Measurements from ENCODE around the gene ZRSR2.
"Not testable (repeated sequence)": the region's sequence is repeated elsewhere in the genome, so short reads cannot be mapped to it uniquely, and the experiment has no call there.

ZRSR2 gene, protein sequence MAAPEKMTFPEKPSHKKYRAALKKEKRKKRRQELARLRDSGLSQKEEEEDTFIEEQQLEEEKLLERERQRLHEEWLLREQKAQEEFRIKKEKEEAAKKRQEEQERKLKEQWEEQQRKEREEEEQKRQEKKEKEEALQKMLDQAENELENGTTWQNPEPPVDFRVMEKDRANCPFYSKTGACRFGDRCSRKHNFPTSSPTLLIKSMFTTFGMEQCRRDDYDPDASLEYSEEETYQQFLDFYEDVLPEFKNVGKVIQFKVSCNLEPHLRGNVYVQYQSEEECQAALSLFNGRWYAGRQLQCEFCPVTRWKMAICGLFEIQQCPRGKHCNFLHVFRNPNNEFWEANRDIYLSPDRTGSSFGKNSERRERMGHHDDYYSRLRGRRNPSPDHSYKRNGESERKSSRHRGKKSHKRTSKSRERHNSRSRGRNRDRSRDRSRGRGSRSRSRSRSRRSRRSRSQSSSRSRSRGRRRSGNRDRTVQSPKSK

DNA sequence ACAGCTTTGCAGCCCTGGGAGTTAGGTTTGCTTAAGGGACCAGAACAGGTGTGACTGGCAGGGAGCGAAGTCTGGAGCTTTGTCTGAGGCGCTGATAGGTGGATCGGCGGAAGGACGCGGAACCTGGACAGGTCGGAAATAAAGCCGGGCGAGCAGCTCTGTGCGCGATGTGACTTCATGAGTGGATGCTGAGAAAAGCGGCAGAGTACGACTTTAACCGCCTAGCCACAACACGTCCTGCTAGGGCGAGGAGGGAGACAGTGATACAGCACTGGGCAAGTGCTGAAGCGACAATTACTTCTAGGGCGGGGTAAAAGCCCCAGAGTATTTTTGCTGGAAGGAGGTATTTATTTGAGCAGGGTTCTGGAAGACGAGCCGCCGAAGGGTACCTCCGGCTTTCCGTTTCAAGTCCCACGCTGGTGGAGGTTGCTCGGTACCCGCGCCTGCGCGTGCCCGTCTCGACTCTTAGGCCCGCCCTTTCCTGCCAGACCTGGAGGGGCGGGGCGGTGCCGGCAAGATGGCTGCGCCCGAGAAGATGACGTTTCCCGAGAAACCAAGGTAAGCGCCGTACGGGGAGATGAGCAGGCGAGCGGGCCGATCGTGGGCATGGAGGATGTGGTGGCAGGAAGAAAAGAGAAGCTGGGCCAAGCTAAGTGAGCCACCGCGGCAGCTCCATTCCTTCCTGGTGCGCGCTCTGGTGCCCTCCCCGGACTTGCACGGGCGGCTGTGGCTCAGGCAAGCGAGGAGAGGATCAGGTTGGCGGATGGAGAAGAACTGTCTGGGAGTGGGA, at the start of gene ZRSR2:
Gene ZRSR2 (plus strand): TSS at position 506 of the 790 bp plus-strand sequence. CDS start 12 bp downstream, at position 518.
- peak; percentile 92 for DNase-seq

GRCh38 chrX:15744181-15744867, 46.0 kb upstream of the ZRSR2 start:
- peak; percentile 69 for DNase-seq

GRCh38 chrX:15745179-15745578, 45.1 kb upstream of the ZRSR2 start:
- DNase-seq, result peak; percentile 58

GRCh38 chrX:15746651-15747050, 43.6 kb upstream of the ZRSR2 start:
- not testable (repeated sequence) for DNase-seq

DNA sequence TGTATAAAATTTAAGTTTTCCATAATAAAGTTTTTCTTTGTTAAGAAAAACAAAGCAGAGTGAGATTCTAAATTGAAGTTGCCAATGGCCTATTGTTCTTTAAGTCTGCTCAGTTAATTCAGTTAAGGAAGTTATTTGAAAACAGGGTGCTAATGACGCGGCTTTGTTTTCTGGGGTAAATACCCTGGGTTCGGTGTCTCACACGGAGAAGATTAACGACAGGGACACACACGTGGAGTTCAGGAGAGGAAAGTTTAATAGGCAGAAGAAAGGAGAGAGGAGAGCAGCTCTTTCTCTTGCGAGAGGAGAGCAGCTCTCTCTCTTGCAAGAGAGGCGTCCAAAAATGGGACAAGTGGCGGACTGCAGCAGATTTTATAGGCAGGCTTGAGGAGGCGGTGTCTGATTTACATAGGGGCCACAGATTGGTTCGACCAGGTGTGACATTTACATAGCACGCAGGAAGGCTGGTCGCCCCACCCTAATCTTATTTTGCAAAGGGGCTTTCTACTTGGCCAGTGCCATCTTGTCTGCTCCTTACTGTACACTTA, 42.6 kb upstream of the ZRSR2 start:
- no peak for DNase-seq

DNA sequence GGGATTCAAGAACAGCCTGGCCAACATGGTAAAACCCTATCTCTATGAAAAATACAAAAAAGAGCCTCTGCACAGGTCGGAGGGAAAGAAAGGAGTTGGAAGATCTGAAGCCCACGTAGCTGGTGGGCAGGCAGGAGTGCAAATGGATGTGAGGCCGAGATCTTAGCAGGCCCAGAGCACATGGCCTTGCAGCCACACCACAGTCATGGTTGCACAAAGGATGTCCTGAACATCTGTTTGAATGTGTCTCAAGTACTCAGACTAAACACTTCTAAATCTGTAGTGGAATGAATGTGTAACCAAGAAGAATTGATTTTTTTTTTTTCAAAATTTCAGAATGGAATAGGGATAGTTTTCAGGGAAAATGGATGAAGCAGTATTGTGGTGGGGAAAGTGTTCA, 41.4 kb upstream of the ZRSR2 start:
- DNase-seq, result no peak

GRCh38 chrX:15749642-15750610, 40.4 kb upstream of the ZRSR2 start:
- DNase-seq, result peak; percentile 78

DNA sequence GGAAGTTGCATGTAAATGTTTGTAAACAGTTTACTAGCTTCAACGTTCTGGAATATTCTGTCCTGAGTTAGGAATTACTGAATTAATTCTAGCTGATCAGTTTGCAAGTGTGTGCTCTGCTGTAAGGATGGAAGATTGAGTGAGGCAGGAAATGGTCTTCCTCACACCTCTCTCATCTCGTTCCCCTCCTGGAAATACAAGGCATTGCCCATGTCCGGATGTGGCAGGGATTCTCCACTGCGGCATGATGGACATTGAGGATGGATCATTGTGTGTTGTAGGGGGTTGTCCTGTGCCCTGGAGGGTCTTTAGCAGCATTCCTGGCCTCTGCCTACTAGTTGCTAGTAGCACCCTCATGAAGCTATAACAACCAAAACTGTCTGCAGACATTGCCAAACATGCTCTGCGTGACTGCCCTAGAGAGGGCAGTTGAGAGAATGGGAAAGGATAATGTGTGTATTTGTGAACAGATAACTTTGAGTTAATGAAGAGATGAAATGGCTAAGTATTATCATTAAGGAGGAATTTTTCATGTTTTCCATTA, 39.6 kb upstream of the ZRSR2 start:
- no peak for DNase-seq

GRCh38 chrX:15751155-15751819, 39.0 kb upstream of the ZRSR2 start:
- DNase-seq, result peak; percentile 81

GRCh38 chrX:15755091-15755490, 35.2 kb upstream of the ZRSR2 start:
- DNase-seq, result no peak

- DNase-seq, result peak; percentile 33
Observed at GRCh38 chrX:15758140-15758539, 32.1 kb upstream of the ZRSR2 start.

DNA sequence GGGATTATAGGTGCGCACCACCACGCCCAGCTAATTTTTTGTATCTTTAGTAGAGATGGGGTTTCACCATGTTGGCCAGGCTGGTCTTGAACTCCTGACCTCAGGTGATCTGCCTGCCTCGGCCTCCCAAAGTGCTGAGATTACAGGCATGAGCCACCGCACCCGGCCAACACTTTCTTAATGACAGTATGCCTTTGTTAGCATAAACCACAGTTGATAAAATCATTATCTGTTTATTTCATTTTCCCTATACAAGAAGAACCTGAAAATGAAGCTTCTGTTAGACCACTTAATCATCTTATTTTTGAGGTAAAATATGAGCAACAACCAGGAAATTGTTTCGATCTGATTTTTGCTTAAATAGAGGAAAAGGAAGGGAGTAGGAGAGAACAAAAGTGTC, 30.4 kb upstream of the ZRSR2 start:
- DNase-seq, result not testable (repeated sequence)

DNA sequence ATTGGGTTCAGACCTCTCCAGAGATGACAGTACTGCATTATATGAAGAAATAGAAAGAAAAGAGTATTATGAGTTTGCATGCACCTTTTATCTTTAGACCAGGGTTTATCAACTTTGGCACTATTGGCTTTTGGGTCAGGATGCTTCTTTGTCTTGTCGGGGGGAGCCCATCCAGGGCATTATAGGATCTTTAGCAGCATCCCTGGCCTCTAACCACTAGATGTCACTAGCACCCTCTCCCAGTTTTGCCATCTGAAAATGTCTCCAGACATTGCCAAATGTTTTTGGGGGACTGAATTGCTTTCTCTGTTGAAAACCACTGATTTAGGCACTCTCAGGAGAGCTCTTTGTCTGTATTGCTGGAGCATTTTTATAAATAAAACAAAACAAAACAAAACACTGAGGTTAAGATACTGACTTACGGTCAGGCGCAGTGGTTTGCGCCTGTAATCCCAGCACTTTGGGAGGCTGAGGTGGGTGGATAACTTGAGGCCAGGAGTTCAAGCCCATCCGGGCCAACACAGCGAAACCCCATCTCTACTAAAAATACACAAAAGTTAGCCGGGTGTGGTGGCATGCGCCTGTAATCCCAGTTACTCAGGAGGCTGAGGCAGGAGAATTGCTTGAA, 28.6 kb upstream of the ZRSR2 start:
- peak; percentile 68 for DNase-seq

- no peak for DNase-seq
Observed at GRCh38 chrX:15769300-15769954, 20.9 kb upstream of the ZRSR2 start.

- peak; percentile 27 for DNase-seq
Observed at GRCh38 chrX:15781961-15782699, 8.2 kb upstream of the ZRSR2 start.

GRCh38 chrX:15785176-15785750, 5.0 kb upstream of the ZRSR2 start:
- peak; percentile 50 for DNase-seq

DNA sequence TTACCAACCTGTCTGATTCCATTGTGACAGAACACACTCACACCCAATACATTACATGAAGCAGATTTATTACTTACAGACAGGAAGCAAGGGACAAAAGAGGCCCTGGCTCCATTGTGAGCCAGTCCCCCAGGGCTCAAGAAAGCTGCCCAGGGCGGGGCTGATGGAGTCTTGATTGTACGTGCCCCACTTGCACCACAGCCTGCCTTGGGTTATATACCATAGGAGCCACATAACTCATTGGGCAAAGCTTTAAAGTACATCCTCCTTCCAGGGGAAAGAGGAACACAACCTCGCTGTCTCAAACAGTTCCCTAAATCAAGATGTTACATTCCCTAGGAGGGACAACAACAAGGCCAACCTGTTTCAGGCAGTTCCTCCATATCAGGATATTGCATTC, 3.4 kb upstream of the ZRSR2 start:
- DNase-seq, result peak; percentile 18

DNA sequence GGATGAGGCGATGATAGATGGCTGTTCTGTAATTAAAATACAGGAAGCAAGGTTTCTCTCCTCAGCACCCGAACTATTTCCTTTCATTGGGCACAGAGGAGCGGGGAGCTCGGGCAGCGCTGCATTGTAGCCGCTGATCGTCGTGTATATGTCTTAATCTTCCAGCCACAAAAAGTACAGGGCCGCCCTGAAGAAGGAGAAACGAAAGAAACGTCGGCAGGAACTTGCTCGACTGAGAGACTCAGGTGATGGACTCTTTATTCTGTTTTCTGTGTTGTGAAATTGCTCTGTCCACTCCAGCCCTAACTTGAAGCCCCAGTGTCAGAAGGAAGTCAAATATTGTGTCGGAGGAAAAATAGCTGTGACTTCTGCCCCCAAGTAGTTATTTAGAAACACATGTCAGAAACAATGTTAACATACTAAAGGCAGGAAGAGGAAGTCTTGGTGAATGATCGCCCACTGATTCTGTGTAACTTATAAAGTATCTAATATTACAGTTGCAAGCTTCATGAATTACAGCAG, 546 bp downstream of the ZRSR2 start:
- peak; percentile 37 for DNase-seq

Data from hematopoietic multipotent progenitor cell treated with erythropoietin and hydrocortisone succinate and interleukin-3 and kit ligand, for 4 days (in vitro differentiated cells).